SK-N-MC (cell line): Measurements from ENCODE around the gene PRKN.

Experiments used
- EZH2 ChIP-seq: fragments of 200-600 bp; sonication (generic); IDR thresholded peaks from one replicate; pipeline ENCODE4 v1.6.1; 2017; ENCODE audit warnings: antibody characterized with exemption
- POLR2AphosphoS5 ChIP-seq: IDR thresholded peaks from 2 replicates; pipeline ENCODE4 v1.6.1; 2012; ENCODE audit warnings: mild to moderate bottlenecking, low read depth, low read length, borderline replicate concordance

- TF ChIP-seq POLR2AphosphoS5, result no peak
- no peak for TF ChIP-seq EZH2
Measured at GRCh38 chr6:162069995-162070394, 657.6 kb downstream of the PRKN start.
